K562 (cell line): ENCODE data around the gene ADSS1. TPM values are rescaled to one million over a fixed set of nuclear protein-coding genes. Genes with fewer than 3 reads are reported as not detected.

Experiments
- ATAC-seq: fragments of 200-7000 bp; cut with Tn5 transposase; 3 replicates; pipeline ENCODE4 v1.9.1; 2020; ENCODE audit warnings: moderate library complexity
- BruUV-seq: library from RNA; stranded (reverse); fragments of 400-500 nt; replicated peaks from 2 replicates; lab custom pipeline; 2021; lab: Mats Ljungman, UMichigan
- CTCF ChIA-PET: fragments of 300-600 bp; formaldehyde crosslinking; extraction: SDS; loops from one replicate; lab custom pipeline; 2021; ENCODE audit warnings: low intra/inter-chr PET ratio; lab: Yijun Ruan, JAX
- POLR2A ChIA-PET: fragments of 300-600, 350-650 bp; sonication (Branson Sonifier 250); formaldehyde crosslinking; extraction: SDS; loops from one replicate; lab custom pipeline; 2021; ENCODE audit warnings: antibody characterized with exemption, inconsistent platforms; lab: Yijun Ruan, JAX
- DNase-seq, 4 experiments: peaks; one replicate each; pipeline versions ENCODE4 v3.0.0 to v3.0.0-alpha.2; 2011 to 2018; ENCODE audit warnings: low spot score in 3 of 4, mixed read lengths in 3 of 4; ENCODE audit errors: extremely low read depth in 1 of 4
- FAIRE-seq: peaks from 2 replicates; lab custom pipeline; 2011; peaks lifted over from hg19 to GRCh38; lab: Jason Lieb, UNC
- H2AFZ ChIP-seq: 2 replicates; pipeline ENCODE4 v1.6.0; 2011; ENCODE audit warnings: low read depth, low read length, control low read depth, inconsistent platforms
- H3K27ac ChIP-seq: fragments of 200-600 bp; 3 replicates; pipeline ENCODE4 v1.8.0; 2011; ENCODE audit warnings: low read depth, mild to moderate bottlenecking, control low read depth, inconsistent platforms, low read length, moderate library complexity, mixed read lengths; ENCODE audit errors: extremely low read depth
- H3K27me3 ChIP-seq, 2 experiments: fragments of 300-600 bp in 1 of 2; 2 replicates in 1 of 2; 3 replicates in 1 of 2; pipeline versions ENCODE4 v1.6.0 to v1.8.0; 2011; ENCODE audit warnings: inconsistent platforms in 2 of 2, low read length in 2 of 2, mild to moderate bottlenecking in 1 of 2, mixed read lengths in 1 of 2, moderate library complexity in 1 of 2; ENCODE audit not compliant: control insufficient read depth in 2 of 2, insufficient read depth in 2 of 2
- H3K36me3 ChIP-seq: fragments of 300-600 bp; 3 replicates; pipeline ENCODE4 v1.8.0; 2011; ENCODE audit warnings: mild to moderate bottlenecking, low read length, inconsistent platforms; ENCODE audit not compliant: control insufficient read depth, insufficient read depth
- H3K4me1 ChIP-seq, 2 experiments: fragments of 200-600 bp in 1 of 2; replicated peaks in 1 of 2; 2 replicates in 1 of 2; 3 replicates in 1 of 2; pipeline versions ENCODE4 v1.5.1 to v1.8.0; 2011; ENCODE audit warnings: inconsistent platforms in 2 of 2, low read length in 2 of 2, mild to moderate bottlenecking in 1 of 2, mixed read lengths in 1 of 2, moderate library complexity in 1 of 2; ENCODE audit not compliant: control insufficient read depth in 2 of 2, insufficient read depth in 2 of 2
- H3K4me2 ChIP-seq: 2 replicates; pipeline ENCODE4 v1.6.1; 2011; ENCODE audit warnings: low read length, control low read depth, inconsistent platforms, mixed read lengths; ENCODE audit not compliant: insufficient read depth
- H3K4me3 ChIP-seq: fragments of 200-600 bp; sonication (generic), shearing (Covaris generic); 2 replicates; pipeline ENCODE4 v1.5.1; 2016; ENCODE audit warnings: control low read depth, inconsistent platforms
- H3K79me2 ChIP-seq: fragments of 200-600 bp; 3 replicates; pipeline ENCODE4 v1.8.0; 2011; ENCODE audit warnings: low read length, inconsistent platforms; ENCODE audit not compliant: control insufficient read depth, insufficient read depth
- H3K9ac ChIP-seq, 2 experiments: 2 replicates each; pipeline versions ENCODE4 v1.6.0 to v1.6.1; 2011; ENCODE audit warnings: low read depth in 2 of 2, low read length in 2 of 2, control low read depth in 1 of 2, inconsistent platforms in 1 of 2, mild to moderate bottlenecking in 1 of 2, mixed read lengths in 1 of 2; ENCODE audit not compliant: insufficient read depth in 1 of 2
- H3K9me1 ChIP-seq: one replicate; pipeline ENCODE4 v1.6.0; 2011; ENCODE audit warnings: inconsistent platforms, mild to moderate bottlenecking, low read length, moderate library complexity; ENCODE audit not compliant: control insufficient read depth, insufficient read depth
- H3K9me3 ChIP-seq: replicated peaks from 2 replicates; pipeline ENCODE4 v1.5.1; 2011; ENCODE audit warnings: low read depth, low read length, inconsistent platforms; ENCODE audit not compliant: control insufficient read depth, insufficient read depth
- H4K20me1 ChIP-seq: replicated peaks from 2 replicates; pipeline ENCODE4 v1.6.1; 2011; ENCODE audit warnings: low read length, inconsistent platforms, mixed read lengths; ENCODE audit not compliant: control insufficient read depth, insufficient read depth
- ASH1L ChIP-seq: fragments of 450-650 bp; IDR thresholded peaks from 2 replicates; pipeline ENCODE4 v1.6.1; 2018; ENCODE audit warnings: borderline replicate concordance, mild to moderate bottlenecking, low read depth; ENCODE audit not compliant: partially characterized antibody
- CLOCK ChIP-seq: fragments of 250-450 bp; sonication (Bioruptor Pico); IDR thresholded peaks from 2 replicates; pipeline ENCODE4 v1.4.0; 2020; ENCODE audit warnings: mild to moderate bottlenecking, moderate library complexity, borderline replicate concordance
- GTF2E2 ChIP-seq: fragments of 200-800 bp; sonication (Bioruptor generic); IDR thresholded peaks from 2 replicates; pipeline ENCODE4 v1.6.1; 2016; ENCODE audit warnings: missing genetic modification characterization, missing compliant biosample characterization
- NBN ChIP-seq: fragments of 450-650 bp; IDR thresholded peaks from 2 replicates; pipeline ENCODE4 v1.6.1; 2016; ENCODE audit warnings: low read depth, mild to moderate bottlenecking
- PCBP2 ChIP-seq: fragments of 200-400 bp; formaldehyde crosslinking; IDR thresholded peaks from 2 replicates; pipeline ENCODE4 v1.6.1; 2018; ENCODE audit warnings: low read length, low read depth, mild to moderate bottlenecking, moderate library complexity; ENCODE audit not compliant: poor library complexity, severe bottlenecking
- RBM25 ChIP-seq: fragments of 200-400 bp; formaldehyde crosslinking; IDR thresholded peaks from 2 replicates; pipeline ENCODE4 v1.6.1; 2018; ENCODE audit warnings: low read length, low read depth, moderate library complexity; ENCODE audit not compliant: severe bottlenecking
- RUNX1 ChIP-seq: sonication (generic); IDR thresholded peaks from 2 replicates; pipeline ENCODE4 v1.6.1; 2016; ENCODE audit warnings: antibody characterized with exemption, low read depth
- SPI1 ChIP-seq: IDR thresholded peaks from 2 replicates; pipeline ENCODE4 v1.6.1; 2011; ENCODE audit warnings: low read depth, low read length, control low read depth, borderline replicate concordance
- TAF9B ChIP-seq: fragments of 450-650 bp; IDR thresholded peaks from 2 replicates; pipeline ENCODE4 v1.6.1; 2018; ENCODE audit warnings: mild to moderate bottlenecking; ENCODE audit not compliant: partially characterized antibody
- TARDBP ChIP-seq: fragments of 450-650 bp; IDR thresholded peaks from 2 replicates; pipeline ENCODE4 v1.6.1; 2016
- ZEB2 ChIP-seq: fragments of 450-650 bp; IDR thresholded peaks from 2 replicates; pipeline ENCODE4 v1.6.1; 2016
- ZNF274 ChIP-seq: IDR thresholded peaks from 2 replicates; pipeline ENCODE4 v1.6.1; 2011; ENCODE audit warnings: low read depth, mild to moderate bottlenecking, low read length, moderate library complexity, borderline replicate concordance
- ZNF668 ChIP-seq: fragments of 250-450 bp; sonication (Bioruptor Pico); IDR thresholded peaks from 2 replicates; pipeline ENCODE4 v1.8.0; 2022; ENCODE audit warnings: mild to moderate bottlenecking, inconsistent platforms
- WGBS: fragments of 100-300 bp; shearing (Covaris generic); methylation state at CpG from one replicate; pipeline ENCODE4 v1.1.6; 2016; ENCODE audit warnings: low coverage, mixed read lengths; ENCODE audit not compliant: insufficient coverage; ENCODE audit errors: missing lambda C conversion rate; 5-methylcytosine and 5-hydroxymethylcytosine counted together
- in situ Hi-C: fragments of 300-500 bp; cut with MboI; formaldehyde crosslinking; loops from 4 replicates; pipeline ENCODE4 v1.15.0; 2018; ENCODE audit warnings: inconsistent platforms, mixed read lengths
- intact Hi-C: fragments of 100-400 bp; cut with micrococcal nuclease; formaldehyde crosslinking; loops from 2 replicates; pipeline ENCODE4 v1.14.2; 2022
- polyA plus RNA-seq, 8 experiments: library from polyadenylated mRNA; depleted of rRNA in 4 of 8; stranded (reverse) in 5 of 8; unstranded in 3 of 8; fragments of >200 nt; fragmentation: Nextera tagmentation in 2 of 8; fragmentation: Illumina TruSeq in 1 of 8; extraction: Ambion mirVana in 2 of 8; extraction: Trizol in 1 of 8; gene quantifications; 2 replicates each; pipeline versions ENCODE4 v1.2.1 to v1.2.3, GENCODE V29; 2011 to 2014; ENCODE audit warnings: inconsistent platforms in 1 of 8, missing spikeins in 1 of 8
- total RNA-seq, 7 experiments: library from RNA; depleted of rRNA in 6 of 7; stranded (reverse); fragments of >200 nt in 6 of 7; fragmentation: Illumina TruSeq in 2 of 7; extraction: Trizol in 2 of 7; gene quantifications; 2 replicates each; pipeline versions ENCODE4 v1.2.1 to v1.2.3, GENCODE V29; 2011 to 2021; ENCODE audit warnings: low replicate concordance in 1 of 7
- TF ChIP-seq, protein P1 (sequence below): fragments of 250-450 bp; sonication (Bioruptor Pico); IDR thresholded peaks from 2 replicates; pipeline ENCODE4 v1.8.0; 2021; ENCODE audit warnings: borderline replicate concordance, mild to moderate bottlenecking, moderate library complexity; ENCODE audit not compliant: poor library complexity, severe bottlenecking
- TF ChIP-seq, protein P2 (sequence below), 2 experiments: fragments of 450-650 bp in 1 of 2; sonication (generic) in 1 of 2; formaldehyde crosslinking in 1 of 2; IDR thresholded peaks in 1 of 2; conservative IDR thresholded peaks in 1 of 2; 2 replicates each; pipeline versions ENCODE4 v1.6.1 to v1.8.1; 2016 to 2023; ENCODE audit warnings: mild to moderate bottlenecking in 2 of 2, moderate library complexity in 2 of 2, inconsistent platforms in 1 of 2, missing genetic modification reagents in 1 of 2

Gene ADSS1
- total and polyA plus RNA-seq, 9 of the 15 experiments (the other 6 are each of a cell fraction or from before 2014, with no cell fraction given): 0.53 to 5.9 (median 3.9) TPM

- in situ Hi-C loops: no loop called here
- 97% methylated on average over 19 of the region's 46 CpGs for whole genome bisulfite sequencing
- no peak for ATAC-seq
- no peak for TF ChIP-seq NBN
- TF ChIP-seq SPI1: no peak
- no peak for TF ChIP-seq RUNX1
- no peak for TF ChIP-seq ZNF668
- TF ChIP-seq, protein P1, sequence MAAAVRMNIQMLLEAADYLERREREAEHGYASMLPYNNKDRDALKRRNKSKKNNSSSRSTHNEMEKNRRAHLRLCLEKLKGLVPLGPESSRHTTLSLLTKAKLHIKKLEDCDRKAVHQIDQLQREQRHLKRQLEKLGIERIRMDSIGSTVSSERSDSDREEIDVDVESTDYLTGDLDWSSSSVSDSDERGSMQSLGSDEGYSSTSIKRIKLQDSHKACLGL: no peak
- TF ChIP-seq RBM25: no peak
- TF ChIP-seq PCBP2: no peak
- TF ChIP-seq, protein P2, sequence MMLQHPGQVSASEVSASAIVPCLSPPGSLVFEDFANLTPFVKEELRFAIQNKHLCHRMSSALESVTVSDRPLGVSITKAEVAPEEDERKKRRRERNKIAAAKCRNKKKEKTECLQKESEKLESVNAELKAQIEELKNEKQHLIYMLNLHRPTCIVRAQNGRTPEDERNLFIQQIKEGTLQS (IDR thresholded peaks at IDR 0.05): no peak
- TF ChIP-seq, protein P2 (CRISPR knock-in tag; conservative IDR thresholded peaks at IDR 0.05): no peak
- TF ChIP-seq TARDBP: no peak
- no peak for TF ChIP-seq TAF9B
- TF ChIP-seq ZEB2: no peak
- no peak for TF ChIP-seq GTF2E2 (tag)
- no peak for TF ChIP-seq ASH1L
- no peak for TF ChIP-seq ZNF274
- TF ChIP-seq CLOCK (CRISPR knock-in tag): no peak
Measured at GRCh38 chr14:104773505-104774452, 49.8 kb downstream of the ADSS1 start.

More at GRCh38 chr14:104773505-104774452, 49.8 kb downstream of the ADSS1 start:
- ChIA-PET CTCF (interaction anchor here (0.6 kb wide), 1 partner anchor 21 kb away, joined by 3 read pairs; no protein-coding TSS in a partner anchor), POLR2A (no interaction called here)
- Histone ChIP-seq H3K27me3 (no peaks in the 10 kb centered on the region), H3K36me3 (peaks cover 72% of the 10 kb centered on the region; the same call in 1 of the 3 replicates), H3K9me3 (peaks cover 6% of the 10 kb centered on the region; the same call in 1 of the 2 replicates), H3K4me3 (no peak overlapping the region), H3K9ac (no peak overlapping the region), H4K20me1 (no peaks in the 10 kb centered on the region), H2AFZ (no peak overlapping the region), H3K27ac (no peak overlapping the region), H3K4me2 (no peak overlapping the region), H3K9me1 (no peaks in the 10 kb centered on the region), H3K79me2 (no peaks in the 10 kb centered on the region), H3K4me1 (peaks cover 4 to 57% of the 10 kb centered on the region in 2 experiments; a peak in 4 of 5 replicates)
- no peak for FAIRE-seq
- intact Hi-C loops: no loop called here
- no peak for DNase-seq
- BruUV-seq: no TSS peak
